ENCODE data around the gene RABEP2. TPM values are rescaled to one million over a fixed set of nuclear protein-coding genes. Genes with fewer than 3 reads are reported as not detected.

RABEP2 gene
- total RNA-seq, 1 experiment from 2014 or later = 48.5 TPM

GRCh38 chr16:28902909-28903308, 22.1 kb downstream of the RABEP2 start:
- Histone ChIP-seq H3K9me2 (ENCODE audit: insufficient read depth) (no peaks in the 10 kb centered on the region), H3K36me3 (ENCODE audit: low read depth) (no peaks in the 10 kb centered on the region), H3K4me3 (no peak overlapping the region), H3K27ac (no peak overlapping the region), H4K20me1 (ENCODE audit: insufficient read depth) (no peaks in the 10 kb centered on the region), H3K9me3 (ENCODE audit: insufficient read depth, low read depth) (no peaks in the 10 kb centered on the region), H3K4me2 (no peak overlapping the region), H3K4me1 (replicated peaks; ENCODE audit: insufficient read depth) (no peaks in the 10 kb centered on the region), H3K27me3 (ENCODE audit: insufficient read depth, low read depth) (no peaks in the 10 kb centered on the region), H3K79me2 (ENCODE audit: low read depth) (no peaks in the 10 kb centered on the region), H2AFZ (no peak overlapping the region), H3F3A (ENCODE audit: insufficient read depth, low read depth) (no peaks in the 10 kb centered on the region)
- intact Hi-C loops (cut with micrococcal nuclease; ENCODE audit: unreplicated experiment) = no loop called here
- DNase-seq = no peak
- POLR2A ChIA-PET (ENCODE audit: unreplicated experiment) = no interaction called here
- CTCF ChIA-PET = no interaction called here
- BruUV-seq (replicated peaks) = no TSS peak
- no peak for TF ChIP-seq EZH2 (IDR thresholded peaks at IDR 0.05; ENCODE audit: low read depth)
- TF ChIP-seq, protein P1, sequence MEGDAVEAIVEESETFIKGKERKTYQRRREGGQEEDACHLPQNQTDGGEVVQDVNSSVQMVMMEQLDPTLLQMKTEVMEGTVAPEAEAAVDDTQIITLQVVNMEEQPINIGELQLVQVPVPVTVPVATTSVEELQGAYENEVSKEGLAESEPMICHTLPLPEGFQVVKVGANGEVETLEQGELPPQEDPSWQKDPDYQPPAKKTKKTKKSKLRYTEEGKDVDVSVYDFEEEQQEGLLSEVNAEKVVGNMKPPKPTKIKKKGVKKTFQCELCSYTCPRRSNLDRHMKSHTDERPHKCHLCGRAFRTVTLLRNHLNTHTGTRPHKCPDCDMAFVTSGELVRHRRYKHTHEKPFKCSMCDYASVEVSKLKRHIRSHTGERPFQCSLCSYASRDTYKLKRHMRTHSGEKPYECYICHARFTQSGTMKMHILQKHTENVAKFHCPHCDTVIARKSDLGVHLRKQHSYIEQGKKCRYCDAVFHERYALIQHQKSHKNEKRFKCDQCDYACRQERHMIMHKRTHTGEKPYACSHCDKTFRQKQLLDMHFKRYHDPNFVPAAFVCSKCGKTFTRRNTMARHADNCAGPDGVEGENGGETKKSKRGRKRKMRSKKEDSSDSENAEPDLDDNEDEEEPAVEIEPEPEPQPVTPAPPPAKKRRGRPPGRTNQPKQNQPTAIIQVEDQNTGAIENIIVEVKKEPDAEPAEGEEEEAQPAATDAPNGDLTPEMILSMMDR (conservative IDR thresholded peaks at IDR 0.05) = no peak

GRCh38 chr16:28901862-28902261, 23.2 kb downstream of the RABEP2 start:
- BruUV-seq (replicated peaks) = no TSS peak
- POLR2A ChIA-PET (ENCODE audit: unreplicated experiment) = no interaction called here

GRCh38 chr16:28900601-28901000, 24.4 kb downstream of the RABEP2 start:
- TF ChIP-seq, protein P1 (conservative IDR thresholded peaks at IDR 0.05) = no peak
- no peak for TF ChIP-seq EZH2 (IDR thresholded peaks at IDR 0.05; ENCODE audit: low read depth)
- H3K4me2 ChIP-seq = no peak overlapping the region
- no peaks in the 10 kb centered on the region for H3K36me3 ChIP-seq (ENCODE audit: low read depth)
- H4K20me1 ChIP-seq (ENCODE audit: insufficient read depth) = no peaks in the 10 kb centered on the region
- H3K9me3 ChIP-seq (ENCODE audit: insufficient read depth, low read depth) = no peaks in the 10 kb centered on the region
- no peak for DNase-seq
- no peaks in the 10 kb centered on the region for H3K4me1 ChIP-seq (replicated peaks; ENCODE audit: insufficient read depth)
- ChIA-PET POLR2A (ENCODE audit: unreplicated experiment) (interaction anchor here (0.9 kb wide), 1 partner anchor 37 kb away, joined by 3 read pairs; the partner anchor contains the start of gene SH2B1), CTCF (no interaction called here)
- BruUV-seq (replicated peaks) = no TSS peak
- intact Hi-C loops (cut with micrococcal nuclease; ENCODE audit: unreplicated experiment) = no loop called here
- H3K4me3 ChIP-seq = no peak overlapping the region
- no peaks in the 10 kb centered on the region for H3K9me2 ChIP-seq (ENCODE audit: insufficient read depth)
- H3K27me3 ChIP-seq (ENCODE audit: insufficient read depth, low read depth) = no peaks in the 10 kb centered on the region
- H3K79me2 ChIP-seq (ENCODE audit: low read depth) = no peaks in the 10 kb centered on the region
- H2AFZ ChIP-seq = no peak overlapping the region
- no peak overlapping the region for H3K27ac ChIP-seq
- H3F3A ChIP-seq (ENCODE audit: insufficient read depth, low read depth) = no peaks in the 10 kb centered on the region

More at GRCh38 chr16:28901862-28902261, 23.2 kb downstream of the RABEP2 start:
- Histone ChIP-seq H3K4me2 (no peak overlapping the region), H3F3A (ENCODE audit: insufficient read depth, low read depth) (no peaks in the 10 kb centered on the region), H3K9me3 (ENCODE audit: insufficient read depth, low read depth) (no peaks in the 10 kb centered on the region), H4K20me1 (ENCODE audit: insufficient read depth) (no peaks in the 10 kb centered on the region), H3K27me3 (ENCODE audit: insufficient read depth, low read depth) (no peaks in the 10 kb centered on the region), H3K36me3 (ENCODE audit: low read depth) (no peaks in the 10 kb centered on the region), H3K79me2 (ENCODE audit: low read depth) (no peaks in the 10 kb centered on the region), H3K4me3 (no peak overlapping the region), H3K9me2 (ENCODE audit: insufficient read depth) (no peaks in the 10 kb centered on the region), H3K4me1 (replicated peaks; ENCODE audit: insufficient read depth) (no peaks in the 10 kb centered on the region), H2AFZ (no peak overlapping the region), H3K27ac (no peak overlapping the region)
- no peak for DNase-seq
- TF ChIP-seq, protein P1 (conservative IDR thresholded peaks at IDR 0.05) = no peak
- TF ChIP-seq EZH2 (IDR thresholded peaks at IDR 0.05; ENCODE audit: low read depth) = no peak
- intact Hi-C loops (cut with micrococcal nuclease; ENCODE audit: unreplicated experiment) = no loop called here
- CTCF ChIA-PET = no interaction called here

Data from PC-9 (cell line).